Brain microvascular endothelial cell (primary cell): ENCODE measurements around the gene CDCP1.

Experiments used
- DNase-seq: peaks from one replicate; pipeline ENCODE4 v3.0.0-alpha.2; 2020
- H3K27ac ChIP-seq: fragments of 250-450 bp; sonication (Bioruptor Pico); 2 replicates; pipeline ENCODE4 v1.5.1; 2020; ENCODE audit warnings: mild to moderate bottlenecking, moderate library complexity
- H3K27me3 ChIP-seq: fragments of 250-450 bp; sonication (Bioruptor Pico); replicated peaks from 2 replicates; pipeline ENCODE4 v1.5.1; 2020; ENCODE audit warnings: mild to moderate bottlenecking
- H3K36me3 ChIP-seq: fragments of 250-450 bp; sonication (Bioruptor Pico); replicated peaks from 2 replicates; pipeline ENCODE4 v1.5.1; 2020; ENCODE audit warnings: mild to moderate bottlenecking
- H3K4me3 ChIP-seq: 2 replicates; pipeline ENCODE4 v1.5.1; 2011; ENCODE audit warnings: low read depth, mild to moderate bottlenecking, control low read depth, low read length, moderate library complexity
- CTCF ChIP-seq: IDR thresholded peaks from 2 replicates; pipeline ENCODE4 v1.5.1; 2011; ENCODE audit warnings: low read depth, mild to moderate bottlenecking, moderate library complexity, low read length, control low read depth, inconsistent platforms; ENCODE audit errors: missing control alignments
- in situ Hi-C: cut with HindIII; loops from 2 replicates; pipeline ENCODE4 v1.10.0; 2017; ENCODE audit warnings: low sequenced_read_pairs, low pct_ligation_motif_present

CDCP1 gene

GRCh38 chr3:45179163-45179562, 33.0 kb upstream of the CDCP1 start:
- Histone ChIP-seq H3K4me3 (no peak overlapping the region), H3K36me3 (no peaks in the 10 kb centered on the region), H3K27ac (no peak overlapping the region), H3K27me3 (no peaks in the 10 kb centered on the region)
- in situ Hi-C loops: no loop called here
- TF ChIP-seq CTCF: no peak
- no peak for DNase-seq

- DNase-seq: peak; percentile 31
- in situ Hi-C loops: no loop called here
These were observed 32.2 kb upstream of the CDCP1 start for GRCh38 chr3:45178183-45179023.

GRCh38 chr3:45176912-45177311, 30.7 kb upstream of the CDCP1 start:
- DNase-seq: no peak
- in situ Hi-C loops: no loop called here
- Histone ChIP-seq H3K4me3 (no peak overlapping the region), H3K36me3 (no peaks in the 10 kb centered on the region), H3K27ac (no peak overlapping the region), H3K27me3 (no peaks in the 10 kb centered on the region)
- TF ChIP-seq CTCF: no peak

More at GRCh38 chr3:45178183-45179023, 32.2 kb upstream of the CDCP1 start:
- no peak overlapping the region for H3K27ac ChIP-seq
- H3K36me3 ChIP-seq: no peaks in the 10 kb centered on the region
- H3K4me3 ChIP-seq: no peak overlapping the region
- no peaks in the 10 kb centered on the region for H3K27me3 ChIP-seq
- no peak for TF ChIP-seq CTCF

- no peak for DNase-seq
- Histone ChIP-seq H3K4me3 (no peak overlapping the region), H3K27ac (no peak overlapping the region), H3K36me3 (no peaks in the 10 kb centered on the region), H3K27me3 (no peaks in the 10 kb centered on the region)
- in situ Hi-C loops: no loop called here
- TF ChIP-seq CTCF: no peak
These were observed 28.1 kb upstream of the CDCP1 start for GRCh38 chr3:45174234-45174633.

GRCh38 chr3:45173776-45174175, 27.6 kb upstream of the CDCP1 start:
- Histone ChIP-seq H3K4me3 (no peak overlapping the region), H3K27ac (no peak overlapping the region), H3K36me3 (no peaks in the 10 kb centered on the region), H3K27me3 (no peaks in the 10 kb centered on the region)
- in situ Hi-C loops: no loop called here
- TF ChIP-seq CTCF: no peak
- no peak for DNase-seq

- DNase-seq: no peak
- H3K27me3 ChIP-seq: no peaks in the 10 kb centered on the region
- no peak for TF ChIP-seq CTCF
- H3K27ac ChIP-seq: no peak overlapping the region
- H3K4me3 ChIP-seq: no peak overlapping the region
- in situ Hi-C loops: no loop called here
- H3K36me3 ChIP-seq: no peaks in the 10 kb centered on the region
These were observed 25.1 kb upstream of the CDCP1 start for GRCh38 chr3:45171283-45171682.
